IMR-90 (cell line): ENCODE results near the gene HELZ. TPM values are rescaled to one million over a fixed set of nuclear protein-coding genes. Genes with fewer than 3 reads are reported as not detected.

ENCODE experiments used
- ATAC-seq: fragments of 200-7000 bp; cut with Tn5 transposase; 2 replicates; pipeline ENCODE4 v1.9.1; 2020; ENCODE audit warnings: low read depth, mild to moderate bottlenecking, moderate library complexity
- BruUV-seq: library from RNA; stranded (reverse); fragments of 400-500 nt; replicated peaks from 2 replicates; lab custom pipeline; 2021; lab: Mats Ljungman, UMichigan
- CTCF ChIA-PET: fragments of 300-600 bp; formaldehyde crosslinking; extraction: SDS; loops from one replicate; lab custom pipeline; 2021; ENCODE audit warnings: antibody characterized with exemption; lab: Yijun Ruan, JAX
- POLR2A ChIA-PET: fragments of 300-600 bp; sonication (Branson Sonifier 250); formaldehyde crosslinking; loops from one replicate; lab custom pipeline; 2022; ENCODE audit warnings: antibody characterized with exemption; ENCODE audit not compliant: unreplicated experiment; lab: Charles Lee
- DNase-seq: peaks from one replicate; pipeline ENCODE4 v3.0.0; 2013
- H2AFZ ChIP-seq: replicated peaks from 2 replicates; pipeline ENCODE3; 2013; ENCODE audit warnings: low read length, mild to moderate bottlenecking; ENCODE audit not compliant: poor library complexity
- H2AK5ac ChIP-seq: 2 replicates; pipeline ENCODE4 v1.6.1; 2013; ENCODE audit warnings: low read depth, low read length, inconsistent platforms
- H2AK9ac ChIP-seq: replicated peaks from 2 replicates; pipeline ENCODE3; 2013; ENCODE audit warnings: mild to moderate bottlenecking, low read depth, low read length, moderate library complexity; ENCODE audit not compliant: poor library complexity
- H2BK120ac ChIP-seq: 2 replicates; pipeline ENCODE4 v1.6.1; 2013; ENCODE audit warnings: low read depth, low read length, inconsistent platforms
- H2BK15ac ChIP-seq: 3 replicates; pipeline ENCODE4 v1.6.1; 2013; ENCODE audit warnings: low read depth, low read length, inconsistent platforms
- H2BK20ac ChIP-seq: 2 replicates; pipeline ENCODE4 v1.6.1; 2013; ENCODE audit warnings: low read depth, mild to moderate bottlenecking, inconsistent platforms, low read length, moderate library complexity
- H2BK5ac ChIP-seq: 2 replicates; pipeline ENCODE4 v1.6.1; 2013; ENCODE audit warnings: mild to moderate bottlenecking, low read depth, low read length, inconsistent platforms; ENCODE audit not compliant: poor library complexity, severe bottlenecking
- H3K14ac ChIP-seq: replicated peaks from 2 replicates; pipeline ENCODE4 v1.6.1; 2013; ENCODE audit warnings: low read depth, low read length, inconsistent platforms
- H3K18ac ChIP-seq: 2 replicates; pipeline ENCODE4 v1.6.1; 2013; ENCODE audit warnings: low read depth, low read length, control low read depth
- H3K23ac ChIP-seq: 2 replicates; pipeline ENCODE4 v1.6.1; 2013; ENCODE audit warnings: low read depth, low read length, inconsistent platforms
- H3K27ac ChIP-seq: 2 replicates; pipeline ENCODE4 v1.5.1; 2013; ENCODE audit warnings: mild to moderate bottlenecking, control low read depth, low read length; ENCODE audit not compliant: insufficient read depth
- H3K27me3 ChIP-seq: 2 replicates; pipeline ENCODE4 v1.6.1; 2013; ENCODE audit warnings: low read length; ENCODE audit not compliant: control insufficient read depth, insufficient read depth
- H3K36me3 ChIP-seq: 2 replicates; pipeline ENCODE4 v1.6.1; 2013; ENCODE audit warnings: low read length, mixed read lengths; ENCODE audit not compliant: control insufficient read depth, insufficient read depth
- H3K4ac ChIP-seq: 2 replicates; pipeline ENCODE4 v1.6.1; 2013; ENCODE audit warnings: low read depth, low read length, inconsistent platforms
- H3K4me1 ChIP-seq: 2 replicates; pipeline ENCODE4 v1.6.1; 2013; ENCODE audit warnings: low read length, mixed read lengths; ENCODE audit not compliant: control insufficient read depth, insufficient read depth
- H3K4me2 ChIP-seq: 2 replicates; pipeline ENCODE4 v1.6.1; 2013; ENCODE audit warnings: low read depth, mild to moderate bottlenecking, control low read depth, low read length, moderate library complexity
- H3K4me3 ChIP-seq: 2 replicates; pipeline ENCODE4 v1.5.1; 2013; ENCODE audit warnings: low read depth, mild to moderate bottlenecking, control low read depth, low read length, moderate library complexity; ENCODE audit not compliant: insufficient read depth
- H3K56ac ChIP-seq: 2 replicates; pipeline ENCODE4 v1.6.1; 2013; ENCODE audit warnings: low read length, inconsistent platforms; ENCODE audit not compliant: insufficient read depth; ENCODE audit errors: extremely low read depth
- H3K79me1 ChIP-seq, 2 experiments: 2 replicates each; pipeline ENCODE4 v1.6.1; 2013; ENCODE audit warnings: low read length in 2 of 2, inconsistent platforms in 1 of 2, low read depth in 1 of 2
- H3K9ac ChIP-seq: 2 replicates; pipeline ENCODE4 v1.6.1; 2013; ENCODE audit warnings: low read depth, low read length, control low read depth
- H3K9me1 ChIP-seq: 2 replicates; pipeline ENCODE4 v1.6.1; 2013; ENCODE audit warnings: low read length, inconsistent platforms; ENCODE audit not compliant: insufficient read depth
- H3K9me3 ChIP-seq: 2 replicates; pipeline ENCODE4 v1.6.1; 2013; ENCODE audit warnings: low read length; ENCODE audit not compliant: control insufficient read depth, insufficient read depth
- H4K20me1 ChIP-seq: 2 replicates; pipeline ENCODE4 v1.6.1; 2013; ENCODE audit warnings: low read length, inconsistent platforms; ENCODE audit not compliant: insufficient read depth
- H4K5ac ChIP-seq: 2 replicates; pipeline ENCODE4 v1.6.1; 2013; ENCODE audit warnings: mild to moderate bottlenecking, low read depth, low read length, control low read depth
- H4K8ac ChIP-seq, 2 experiments: 2 replicates each; pipeline ENCODE4 v1.6.1; 2013; ENCODE audit warnings: low read depth in 2 of 2, low read length in 2 of 2, control low read depth in 1 of 2, inconsistent platforms in 1 of 2
- H4K91ac ChIP-seq: 2 replicates; pipeline ENCODE4 v1.6.1; 2013; ENCODE audit warnings: low read depth, low read length, inconsistent platforms; ENCODE audit not compliant: insufficient read depth
- CEBPB ChIP-seq: IDR thresholded peaks from 2 replicates; pipeline ENCODE4 v1.6.1; 2012; ENCODE audit warnings: low read depth, low read length, improper control_type of control experiment
- WGBS, 2 experiments: methylation state at CpG; one replicate each; pipeline versions ENCODE4 v1.1.5 to v1.1.7; 2013; ENCODE audit warnings: missing lambda C conversion rate in 2 of 2; ENCODE audit not compliant: insufficient read length in 1 of 2; ENCODE audit errors: extremely low coverage in 2 of 2; 5-methylcytosine and 5-hydroxymethylcytosine counted together
- dilution Hi-C: fragments of 300-500 bp; cut with HindIII; formaldehyde crosslinking; loops from one replicate; pipeline ENCODE4 v1.14.3; 2018; ENCODE audit warnings: low sequenced_read_pairs; ENCODE audit not compliant: unreplicated experiment
- in situ Hi-C: fragments of 300-500 bp; cut with MboI; formaldehyde crosslinking; loops from 3 replicates; pipeline ENCODE4 v1.14.3; 2019; ENCODE audit warnings: low sequenced_read_pairs, inconsistent platforms, mixed read lengths
- intact Hi-C: fragments of 100-400 bp; cut with micrococcal nuclease; formaldehyde crosslinking; loops from 2 replicates; pipeline ENCODE4 v1.10.0; 2022
- polyA plus RNA-seq, 3 experiments: library from polyadenylated mRNA; depleted of rRNA; stranded (reverse); fragments of >200 nt; gene quantifications; 2 replicates each; pipeline ENCODE4 v1.2.3, GENCODE V29; 2012; ENCODE audit warnings: low replicate concordance in 1 of 3
- total RNA-seq: library from RNA; depleted of rRNA; stranded (reverse); fragments of >200 nt; gene quantifications from 2 replicates; pipeline ENCODE4 v1.2.3, GENCODE V29; 2012

Gene HELZ
- total and polyA plus RNA-seq, 2 of the 4 experiments (the other 2 are of a cell fraction), result 8.0 to 60.6 TPM

DNA sequence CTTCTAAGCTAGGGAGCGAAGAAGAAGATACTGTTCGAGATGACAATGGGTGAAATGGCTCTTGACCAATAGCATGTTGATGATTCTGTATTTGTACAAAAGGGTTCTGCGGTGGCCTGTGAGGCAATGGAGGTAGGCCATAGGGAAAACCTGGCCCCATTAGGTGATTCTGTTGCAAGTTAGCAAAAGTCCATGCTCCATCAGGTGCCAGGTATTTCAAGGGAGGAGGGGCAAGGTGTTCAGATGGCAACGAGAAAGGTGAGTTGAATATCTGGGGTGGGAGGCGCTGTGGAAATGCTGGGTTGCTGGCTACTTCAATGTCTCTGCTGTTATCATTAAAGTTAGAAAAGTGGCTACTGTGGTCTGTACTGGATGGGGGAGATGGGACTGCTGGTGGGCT, 137.8 kb downstream of the HELZ start:
- DNase-seq (no peak), ATAC-seq (no peak)
- Histone ChIP-seq H2BK120ac (no peak overlapping the region), H2BK5ac (no peak overlapping the region), H2AK5ac (no peak overlapping the region), H3K79me1 (peaks cover 0 to 13% of the 10 kb centered on the region in 2 experiments; a peak in 3 of 4 replicates), H4K5ac (no peak overlapping the region), H2BK15ac (no peak overlapping the region), H3K36me3 (peaks cover 26% of the 10 kb centered on the region), H3K4me2 (no peak overlapping the region), H3K18ac (no peak overlapping the region), H3K56ac (no peak overlapping the region), H3K4ac (no peak overlapping the region), H2BK20ac (no peak overlapping the region), H3K9me3 (no peaks in the 10 kb centered on the region), H3K23ac (no peak overlapping the region), H4K20me1 (no peaks in the 10 kb centered on the region), H3K9ac (no peak overlapping the region), H3K4me3 (no peak overlapping the region), H3K27ac (no peak overlapping the region), H3K27me3 (no peaks in the 10 kb centered on the region), H2AK9ac (no peak overlapping the region), H3K14ac (no peak overlapping the region), H3K9me1 (peaks cover 8% of the 10 kb centered on the region), H4K91ac (no peak overlapping the region), H3K4me1 (peaks cover 2% of the 10 kb centered on the region; the same call in 1 of the 2 replicates), H4K8ac (no peak overlapping the region), H2AFZ (no peak overlapping the region)
- BruUV-seq, result no TSS peak
- in situ Hi-C loops, result no loop called here
- dilution Hi-C loops, result no loop called here
- CTCF ChIA-PET, result no interaction called here
- intact Hi-C loops, result no loop called here
- WGBS, 2 experiments, result 93% methylated on average over 2 of the region's 5 CpGs; no CpG with 5 or more reads in 1 of the 2 experiments
- TF ChIP-seq CEBPB, result no peak
- POLR2A ChIA-PET, result no interaction called here
